Omental fat pad (tissue), 4 donors: ENCODE results near the gene NPTX1. TPM values are rescaled to one million over a fixed set of nuclear protein-coding genes. Genes with fewer than 3 reads are reported as not detected.

Experiments used
- ATAC-seq: fragments of 150-250 bp; one replicate; pipeline ENCODE4 v1.9.1; 2016; ENCODE audit warnings: mild to moderate bottlenecking, moderate library complexity; ENCODE audit not compliant: low FRiP score
- DNase-seq: peaks from one replicate; pipeline ENCODE4 v3.0.0-alpha.2; 2019; ENCODE audit warnings: low spot score
- CTCF ChIP-seq, 3 donors: fragments of 450-650 bp; IDR thresholded peaks; one replicate each; pipeline ENCODE4 v1.5.1; 2016 to 2017; ENCODE audit warnings: antibody characterized with exemption in 3 of 3, mild to moderate bottlenecking in 3 of 3, moderate library complexity in 2 of 3
- total RNA-seq, 4 donors: library from RNA; depleted of rRNA; stranded (reverse); fragments of >200 nt; gene quantifications; one replicate each; pipeline ENCODE4 v1.1.0, GENCODE V29; 2016

The NPTX1 gene
- total RNA-seq, 4 donors from 2014 or later, result 0.16 to 0.96 (median 0.19) TPM; not detected in 1

GRCh38 chr17:80498242-80498919, 22.0 kb upstream of the NPTX1 start:
- TF ChIP-seq CTCF (IDR thresholded peaks at IDR 0.05), result no peak
- DNase-seq (no peak), ATAC-seq (no peak)

DNA sequence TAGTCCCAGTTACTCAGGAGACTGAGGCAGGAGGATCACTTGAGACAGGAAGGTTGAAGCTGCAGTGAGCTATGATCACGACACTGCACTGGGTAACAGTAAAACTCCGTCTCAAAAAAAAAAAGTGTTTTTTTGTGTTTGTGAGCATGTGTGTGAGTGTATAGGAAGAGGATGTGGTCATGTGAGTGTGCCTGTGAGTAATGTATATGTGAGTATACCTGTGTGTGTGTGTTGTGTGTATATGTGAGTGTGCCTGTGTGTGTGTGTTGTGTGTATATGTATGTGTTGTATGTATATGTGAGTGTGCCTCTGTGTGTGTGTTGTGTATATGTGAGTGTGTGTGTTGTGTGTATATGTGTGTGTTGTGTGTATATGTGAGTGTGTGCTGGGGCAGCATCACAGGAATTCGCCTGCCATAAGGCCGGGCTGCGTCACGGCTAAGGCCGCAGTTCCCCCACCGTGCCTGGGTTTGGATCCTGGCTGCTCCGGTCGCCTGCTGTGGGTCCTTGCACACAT, 21.4 kb upstream of the NPTX1 start:
- ATAC-seq (no peak), DNase-seq (no peak)
- TF ChIP-seq CTCF (IDR thresholded peaks at IDR 0.05), result no peak

- DNase-seq (no peak), ATAC-seq (no peak)
- no peak for TF ChIP-seq CTCF (IDR thresholded peaks at IDR 0.05)
Observed at GRCh38 chr17:80494547-80494946, 18.1 kb upstream of the NPTX1 start.

GRCh38 chr17:80492343-80493136, 16.1 kb upstream of the NPTX1 start:
- ATAC-seq (peak; percentile 19), DNase-seq (no peak)
- TF ChIP-seq CTCF (IDR thresholded peaks at IDR 0.05), result no peak

GRCh38 chr17:80491478-80492342, 15.3 kb upstream of the NPTX1 start:
- DNase-seq (no peak), ATAC-seq (no peak)
- no peak for TF ChIP-seq CTCF (IDR thresholded peaks at IDR 0.05)

DNA sequence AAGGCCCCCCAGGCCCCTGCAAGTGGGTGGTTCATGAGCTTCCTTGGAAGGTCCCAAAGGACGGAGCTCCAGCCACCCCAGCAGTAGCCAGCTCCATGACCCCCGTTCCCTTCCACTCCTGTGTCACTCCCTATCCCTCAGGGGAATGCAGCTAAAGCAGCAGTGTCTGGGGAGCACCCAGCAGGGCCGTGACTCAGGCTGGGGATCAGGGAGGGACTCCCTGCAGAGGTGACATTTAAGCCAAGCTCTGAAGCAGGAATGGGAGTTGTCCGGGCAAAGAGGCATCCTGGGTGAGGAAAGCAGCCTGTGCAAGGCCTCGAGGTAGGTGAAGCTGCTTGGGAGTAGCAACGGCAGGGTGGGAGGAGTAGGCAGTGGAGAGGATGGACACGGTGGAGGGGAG, 11.1 kb upstream of the NPTX1 start:
- no peak for ATAC-seq
- DNase-seq, result no peak
- no peak for TF ChIP-seq CTCF (IDR thresholded peaks at IDR 0.05)
